Mesendoderm (in vitro differentiated cells): ENCODE data around the gene MOSPD3.

Source experiments
- DNase-seq: peaks from one replicate; pipeline ENCODE4 v3.0.0; 2013
- H2AK5ac ChIP-seq: 2 replicates; pipeline ENCODE4 v1.6.1; 2013; ENCODE audit warnings: low read length, inconsistent platforms
- H2BK120ac ChIP-seq: 2 replicates; pipeline ENCODE4 v1.6.1; 2013; ENCODE audit warnings: low read depth, mild to moderate bottlenecking, low read length, moderate library complexity, mixed read lengths
- H2BK15ac ChIP-seq: replicated peaks from 2 replicates; pipeline ENCODE4 v1.6.1; 2013; ENCODE audit warnings: low read depth, mild to moderate bottlenecking, moderate library complexity
- H2BK5ac ChIP-seq: 2 replicates; pipeline ENCODE4 v1.6.1; 2013; ENCODE audit warnings: low read length, inconsistent platforms
- H3K18ac ChIP-seq: 2 replicates; pipeline ENCODE4 v1.6.1; 2013; ENCODE audit warnings: mild to moderate bottlenecking, low read length, mixed read lengths
- H3K23ac ChIP-seq: one replicate; pipeline ENCODE4 v1.6.1; 2013; ENCODE audit warnings: low read length
- H3K27ac ChIP-seq: 2 replicates; pipeline ENCODE4 v1.5.1; 2013; ENCODE audit warnings: low read depth, mild to moderate bottlenecking, inconsistent platforms, low read length, moderate library complexity
- H3K27me3 ChIP-seq: 2 replicates; pipeline ENCODE4 v1.6.1; 2013; ENCODE audit warnings: low read length, control low read depth, mild to moderate bottlenecking, inconsistent platforms; ENCODE audit not compliant: insufficient read depth, poor library complexity
- H3K36me3 ChIP-seq: 2 replicates; pipeline ENCODE4 v1.6.1; 2013; ENCODE audit warnings: low read length, inconsistent platforms; ENCODE audit not compliant: control insufficient read depth, insufficient read depth
- H3K4ac ChIP-seq: one replicate; pipeline ENCODE4 v1.6.1; 2013; ENCODE audit warnings: low read depth, mild to moderate bottlenecking, low read length, moderate library complexity
- H3K4me1 ChIP-seq: 2 replicates; pipeline ENCODE4 v1.6.1; 2013; ENCODE audit warnings: low read depth, low read length, inconsistent platforms; ENCODE audit not compliant: control insufficient read depth
- H3K4me2 ChIP-seq: 2 replicates; pipeline ENCODE4 v1.6.1; 2013; ENCODE audit warnings: low read length
- H3K4me3 ChIP-seq: 2 replicates; pipeline ENCODE4 v1.5.1; 2013; ENCODE audit warnings: mild to moderate bottlenecking, low read length
- H3K56ac ChIP-seq: one replicate; pipeline ENCODE4 v1.6.1; 2013; ENCODE audit warnings: low read length
- H3K79me1 ChIP-seq: 2 replicates; pipeline ENCODE4 v1.6.1; 2013; ENCODE audit warnings: low read length, inconsistent platforms
- H3K79me2 ChIP-seq: 2 replicates; pipeline ENCODE4 v1.6.1; 2013; ENCODE audit warnings: mild to moderate bottlenecking, low read length; ENCODE audit not compliant: control insufficient read depth, insufficient read depth
- H3K9ac ChIP-seq: 2 replicates; pipeline ENCODE4 v1.6.1; 2013; ENCODE audit warnings: low read length, inconsistent platforms
- H4K5ac ChIP-seq: one replicate; pipeline ENCODE4 v1.6.1; 2013; ENCODE audit warnings: low read length
- H4K8ac ChIP-seq: one replicate; pipeline ENCODE4 v1.6.1; 2013; ENCODE audit warnings: low read depth, mild to moderate bottlenecking, control low read depth, low read length, moderate library complexity
- WGBS: extraction: QIAGEN DNeasy Blood & Tissue Kit; methylation state at CpG from one replicate; pipeline ENCODE4 v1.1.7; 2013; ENCODE audit warnings: low lambda C conversion rate, missing lambda C conversion rate; ENCODE audit not compliant: insufficient coverage; ENCODE audit errors: extremely low coverage; 5-methylcytosine and 5-hydroxymethylcytosine counted together

Gene MOSPD3

GRCh38 chr7:100566018-100566531, 46.3 kb upstream of the MOSPD3 start:
- H3K27me3 ChIP-seq: no peaks in the 10 kb centered on the region
- no peak overlapping the region for H3K4me2 ChIP-seq
- H3K56ac ChIP-seq: no peak overlapping the region
- no peak overlapping the region for H3K23ac ChIP-seq
- peaks cover 2% of the 10 kb centered on the region for H3K4me1 ChIP-seq
- no peak overlapping the region for H3K4me3 ChIP-seq
- H3K4ac ChIP-seq: no peak overlapping the region
- H3K79me2 ChIP-seq: no peaks in the 10 kb centered on the region
- H4K5ac ChIP-seq: no peak overlapping the region
- no peak overlapping the region for H2BK15ac ChIP-seq
- H3K9ac ChIP-seq: no peak overlapping the region
- no CpG with 5 or more reads among the region's 6 CpGs for WGBS
- no peak overlapping the region for H4K8ac ChIP-seq
- no peak overlapping the region for H2AK5ac ChIP-seq
- H3K79me1 ChIP-seq: no peaks in the 10 kb centered on the region
- no peak overlapping the region for H2BK120ac ChIP-seq
- no peak overlapping the region for H2BK5ac ChIP-seq
- H3K27ac ChIP-seq: no peak overlapping the region
- no peaks in the 10 kb centered on the region for H3K36me3 ChIP-seq
- no peak overlapping the region for H3K18ac ChIP-seq
- DNase-seq: no peak

- no CpG with 5 or more reads among the region's 12 CpGs for WGBS
- Histone ChIP-seq H4K8ac (no peak overlapping the region), H2BK120ac (no peak overlapping the region), H3K27me3 (no peaks in the 10 kb centered on the region), H3K79me2 (no peaks in the 10 kb centered on the region), H4K5ac (no peak overlapping the region), H3K27ac (no peak overlapping the region), H3K4me3 (no peak overlapping the region), H3K18ac (no peak overlapping the region), H3K56ac (no peak overlapping the region), H2BK15ac (no peak overlapping the region), H3K36me3 (no peaks in the 10 kb centered on the region), H2AK5ac (no peak overlapping the region), H3K4me2 (no peak overlapping the region), H2BK5ac (no peak overlapping the region), H3K79me1 (no peaks in the 10 kb centered on the region), H3K4ac (no peak overlapping the region), H3K4me1 (peaks cover 10% of the 10 kb centered on the region), H3K23ac (no peak overlapping the region), H3K9ac (no peak overlapping the region)
- DNase-seq: no peak
These were observed 45.2 kb upstream of the MOSPD3 start for GRCh38 chr7:100567031-100567730.

GRCh38 chr7:100567751-100568175, 44.6 kb upstream of the MOSPD3 start:
- no peaks in the 10 kb centered on the region for H3K79me1 ChIP-seq
- no peak overlapping the region for H4K8ac ChIP-seq
- H3K27ac ChIP-seq: no peak overlapping the region
- no peaks in the 10 kb centered on the region for H3K27me3 ChIP-seq
- H3K9ac ChIP-seq: no peak overlapping the region
- H3K4me1 ChIP-seq: peaks cover 10% of the 10 kb centered on the region
- no peak overlapping the region for H3K23ac ChIP-seq
- no peak for DNase-seq
- H3K36me3 ChIP-seq: no peaks in the 10 kb centered on the region
- WGBS: no CpG with 5 or more reads among the region's 3 CpGs
- H3K4me3 ChIP-seq: no peak overlapping the region
- H2BK120ac ChIP-seq: no peak overlapping the region
- H3K18ac ChIP-seq: no peak overlapping the region
- H4K5ac ChIP-seq: no peak overlapping the region
- H3K4me2 ChIP-seq: no peak overlapping the region
- no peak overlapping the region for H2AK5ac ChIP-seq
- no peaks in the 10 kb centered on the region for H3K79me2 ChIP-seq
- H3K56ac ChIP-seq: no peak overlapping the region
- no peak overlapping the region for H2BK15ac ChIP-seq
- no peak overlapping the region for H3K4ac ChIP-seq
- no peak overlapping the region for H2BK5ac ChIP-seq

GRCh38 chr7:100568176-100568895, 44.0 kb upstream of the MOSPD3 start:
- Histone ChIP-seq H3K4me2 (no peak overlapping the region), H2BK5ac (no peak overlapping the region), H2BK15ac (no peak overlapping the region), H3K27me3 (no peaks in the 10 kb centered on the region), H3K4me3 (no peak overlapping the region), H3K4ac (no peak overlapping the region), H3K23ac (no peak overlapping the region), H2BK120ac (no peak overlapping the region), H3K27ac (no peak overlapping the region), H3K79me1 (no peaks in the 10 kb centered on the region), H3K56ac (no peak overlapping the region), H3K36me3 (no peaks in the 10 kb centered on the region), H3K18ac (no peak overlapping the region), H2AK5ac (no peak overlapping the region), H3K4me1 (peaks cover 10% of the 10 kb centered on the region), H4K5ac (no peak overlapping the region), H4K8ac (no peak overlapping the region), H3K9ac (no peak overlapping the region), H3K79me2 (no peaks in the 10 kb centered on the region)
- no CpG with 5 or more reads among the region's 11 CpGs for WGBS
- no peak for DNase-seq

GRCh38 chr7:100568896-100569844, 43.2 kb upstream of the MOSPD3 start:
- Histone ChIP-seq H3K23ac (peak overlapping the region; percentile 48), H2BK120ac (no peak overlapping the region), H3K27ac (no peak overlapping the region), H4K5ac (no peak overlapping the region), H3K79me1 (no peaks in the 10 kb centered on the region), H3K9ac (peak overlapping the region; percentile 64), H2BK5ac (no peak overlapping the region), H3K36me3 (no peaks in the 10 kb centered on the region), H3K4ac (no peak overlapping the region), H3K4me3 (no peak overlapping the region), H3K4me1 (peaks cover 10% of the 10 kb centered on the region), H3K79me2 (no peaks in the 10 kb centered on the region), H2BK15ac (no peak overlapping the region), H2AK5ac (no peak overlapping the region), H3K56ac (peak overlapping the region; percentile 79), H3K27me3 (no peaks in the 10 kb centered on the region), H4K8ac (no peak overlapping the region), H3K18ac (no peak overlapping the region), H3K4me2 (peak overlapping the region; percentile 52)
- DNase-seq: peak; percentile 88
- WGBS: no CpG with 5 or more reads among the region's 36 CpGs
